B cell (primary cell): ENCODE data around the gene TTLL5. TPM values are rescaled to one million over a fixed set of nuclear protein-coding genes. Genes with fewer than 3 reads are reported as not detected.

Experiments
- ATAC-seq: fragments of 200-7000 bp; cut with Tn5 transposase; one replicate; pipeline ENCODE4 v1.10.0; 2021; ENCODE audit warnings: low read depth, mild to moderate bottlenecking, moderate number of reproducible peaks, moderate library complexity
- CTCF ChIA-PET: fragments of 350-600 bp; sonication (Branson Sonifier 250); formaldehyde crosslinking; loops from one replicate; lab custom pipeline; 2021; ENCODE audit warnings: antibody characterized with exemption, inconsistent platforms; lab: Charles Lee
- POLR2A ChIA-PET: fragments of 350-600 bp; sonication (Branson Sonifier 250); formaldehyde crosslinking; loops from one replicate; lab custom pipeline; 2021; ENCODE audit warnings: antibody characterized with exemption; lab: Charles Lee
- DNase-seq: peaks from one replicate; pipeline ENCODE4 v3.0.0; 2013
- H2AFZ ChIP-seq: 2 replicates; pipeline ENCODE4 v1.6.1; 2012; ENCODE audit warnings: mild to moderate bottlenecking, low read depth, low read length; ENCODE audit not compliant: insufficient read depth, poor library complexity, severe bottlenecking
- H3K27ac ChIP-seq, 2 donors: 1 replicate in 1 of 2; 2 replicates in 1 of 2; pipeline ENCODE4 v1.5.1; 2012 to 2013; ENCODE audit warnings: low read length in 2 of 2, mild to moderate bottlenecking in 2 of 2, moderate library complexity in 1 of 2
- H3K27me3 ChIP-seq, 4 experiments: fragments of 200-600 bp in 1 of 4; sonication (generic) in 1 of 4; replicated peaks in 1 of 4; 1 replicate in 2 of 4; 2 replicates in 2 of 4; pipeline versions ENCODE4 v1.6.1 to v1.7.0; 2013 to 2016; ENCODE audit warnings: low read length in 3 of 4, mild to moderate bottlenecking in 2 of 4, mixed read lengths in 1 of 4, moderate library complexity in 1 of 4; ENCODE audit not compliant: insufficient read depth in 4 of 4, control insufficient read depth in 3 of 4; ENCODE audit errors: control extremely low read depth in 1 of 4
- H3K36me3 ChIP-seq, 2 experiments: replicated peaks in 1 of 2; 1 replicate in 1 of 2; 2 replicates in 1 of 2; pipeline versions ENCODE4 v1.6.1 to v1.7.1; 2013; ENCODE audit warnings: low read length in 1 of 2; ENCODE audit not compliant: insufficient read depth in 2 of 2, control insufficient read depth in 1 of 2; ENCODE audit errors: control extremely low read depth in 1 of 2, extremely low read depth in 1 of 2
- H3K4me1 ChIP-seq, 2 donors: fragments of 200-600 bp in 1 of 2; sonication (generic) in 1 of 2; 1 replicate in 1 of 2; 2 replicates in 1 of 2; pipeline versions ENCODE4 v1.5.1 to v1.6.1; 2013 to 2017; ENCODE audit warnings: low read length in 2 of 2; ENCODE audit not compliant: control insufficient read depth in 2 of 2, insufficient read depth in 2 of 2
- H3K4me2 ChIP-seq: replicated peaks from 2 replicates; pipeline ENCODE3; 2012; ENCODE audit warnings: mild to moderate bottlenecking, low read depth, low read length; ENCODE audit not compliant: poor library complexity, severe bottlenecking
- H3K4me3 ChIP-seq, 5 experiments: fragments of 200-600 bp in 1 of 5; sonication (generic) in 1 of 5; 1 replicate in 3 of 5; 2 replicates in 2 of 5; pipeline versions ENCODE4 v1.5.1 to v1.7.0; 2011 to 2016; ENCODE audit warnings: low read length in 4 of 5, mild to moderate bottlenecking in 4 of 5, low read depth in 2 of 5, control low read depth in 1 of 5, moderate library complexity in 1 of 5; ENCODE audit not compliant: insufficient read depth in 1 of 5; ENCODE audit errors: control extremely low read depth in 1 of 5, extremely low read depth in 1 of 5
- H3K79me2 ChIP-seq: fragments of 200-600 bp; sonication (generic); one replicate; pipeline ENCODE4 v1.6.0; 2016; ENCODE audit warnings: low read length; ENCODE audit not compliant: control insufficient read depth, insufficient read depth
- H3K9ac ChIP-seq: fragments of 200-600 bp; sonication (generic); 2 replicates; pipeline ENCODE4 v1.6.1; 2017; ENCODE audit warnings: mild to moderate bottlenecking, low read length, moderate library complexity
- H3K9me3 ChIP-seq, 3 donors: one replicate each; pipeline versions ENCODE4 v1.6.1 to v1.7.1; 2013; ENCODE audit warnings: low read length in 2 of 3; ENCODE audit not compliant: control insufficient read depth in 2 of 3, insufficient read depth in 1 of 3; ENCODE audit errors: control extremely low read depth in 1 of 3
- H4K20me1 ChIP-seq: 2 replicates; pipeline ENCODE4 v1.6.0; 2012; ENCODE audit warnings: mild to moderate bottlenecking, low read length; ENCODE audit not compliant: insufficient read depth, control insufficient read depth, poor library complexity, severe bottlenecking
- H3K27ac Mint-ChIP-seq: one replicate; pipeline ENCODE4 v1.8.0; 2021; ENCODE audit warnings: mixed read lengths
- H3K27me3 Mint-ChIP-seq: one replicate; pipeline ENCODE4 v1.8.0; 2021; ENCODE audit warnings: mixed read lengths
- H3K4me1 Mint-ChIP-seq: one replicate; pipeline ENCODE4 v1.8.0; 2021; ENCODE audit warnings: mixed read lengths
- H3K4me3 Mint-ChIP-seq: one replicate; pipeline ENCODE4 v1.8.0; 2021; ENCODE audit warnings: mixed read lengths
- H3K9me3 Mint-ChIP-seq: one replicate; pipeline ENCODE4 v1.8.0; 2022; ENCODE audit warnings: mixed read lengths; ENCODE audit not compliant: insufficient read depth
- EZH2 ChIP-seq: IDR thresholded peaks from 2 replicates; pipeline ENCODE4 v1.6.1; 2012; ENCODE audit warnings: borderline replicate concordance, low read depth, mild to moderate bottlenecking, moderate library complexity, low read length; ENCODE audit not compliant: insufficient read depth, poor library complexity, severe bottlenecking
- WGBS: methylation state at CpG from one replicate; pipeline ENCODE4 v1.1.5; 2013; ENCODE audit warnings: missing lambda C conversion rate; ENCODE audit not compliant: insufficient coverage; 5-methylcytosine and 5-hydroxymethylcytosine counted together
- intact Hi-C: fragments of 100-400 bp; cut with micrococcal nuclease; formaldehyde crosslinking; loops from one replicate; pipeline ENCODE4 v1.10.0; 2022
- polyA plus RNA-seq: library from polyadenylated mRNA; depleted of rRNA; stranded (reverse); fragments of >200 nt; gene quantifications from 2 replicates; pipeline ENCODE4 v1.2.3, GENCODE V29; 2012
- total RNA-seq, 2 donors: library from RNA; stranded (reverse); fragments of 120-200 nt in 1 of 2; gene quantifications; 1 replicate in 1 of 2; 2 replicates in 1 of 2; pipeline versions ENCODE4 v1.2.3 to v1.2.4, GENCODE V29; 2013 to 2022
- TF ChIP-seq, protein P1 (sequence below): fragments of 200-600 bp; IDR thresholded peaks from one replicate; pipeline ENCODE4 v1.8.0; 2022; ENCODE audit warnings: antibody characterized with exemption, mild to moderate bottlenecking

The TTLL5 gene
- total and polyA plus RNA-seq, 2 donors (not counting 1 experiment from before 2014, with no cell fraction given), result 10.9 to 50.9 TPM

DNA sequence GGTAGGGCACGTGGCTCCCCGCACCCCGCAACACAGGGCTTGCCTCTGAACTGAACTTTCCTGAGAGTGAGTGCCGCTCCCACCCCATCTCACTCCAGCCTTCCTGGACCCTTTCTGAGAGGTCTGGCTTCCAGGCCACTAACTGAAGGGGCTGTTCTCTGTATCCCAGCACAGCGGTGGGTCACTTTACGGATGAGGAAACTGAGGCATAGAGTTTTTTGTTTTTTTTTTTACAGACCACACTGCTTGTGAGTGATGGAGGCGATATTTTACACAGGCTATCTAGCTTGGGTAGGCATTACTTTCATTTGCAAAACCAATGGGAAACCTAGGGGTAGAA is 321.9 kb downstream of the TTLL5 start:
- intact Hi-C loops, result loop anchor here (10.0 kb wide), 2 partner anchors 1342 to 1968 kb away; partner anchors contain the start of genes BBOF1, ENTPD5, GSTZ1 and POMT2
- H3K27ac Mint-ChIP-seq, result peak overlapping the region; percentile 70
- no peak for ATAC-seq
- CTCF ChIA-PET, result interaction anchor here (0.6 to 15.2 kb wide), 30 partner anchors 9 to 410 kb away, joined by 3 to 376 read pairs (median 4); partner anchors contain the start of gene FLVCR2
- Histone ChIP-seq H3K4me2 (peak overlapping the region; percentile 98), H3K4me1 (peaks cover 36 to 51% of the 10 kb centered on the region in 2 donors), H4K20me1 (no peaks in the 10 kb centered on the region), H3K4me3 (peak overlapping the region in 4 of 5 experiments; percentile 45 to 87 (median 78)), H3K9me3 (no peaks in the 10 kb centered on the region), H3K36me3 (no peaks in the 10 kb centered on the region), H3K79me2 (peaks cover 10% of the 10 kb centered on the region), H2AFZ (peak overlapping the region; percentile 98), H3K27me3 (no peaks in the 10 kb centered on the region), H3K9ac (peak overlapping the region; percentile 39), H3K27ac (no peak overlapping the region)
- 35% methylated on average over 4 of the region's 7 CpGs for WGBS
- H3K27me3 Mint-ChIP-seq, result no peaks in the 10 kb centered on the region
- POLR2A ChIA-PET, result interaction anchor here (0.8 to 1.1 kb wide), 2 partner anchors 77 to 225 kb away, joined by 3 read pairs; no protein-coding TSS in a partner anchor
- no peaks in the 10 kb centered on the region for H3K9me3 Mint-ChIP-seq
- no peak for DNase-seq
- TF ChIP-seq EZH2, result no peak
- TF ChIP-seq, protein P1, sequence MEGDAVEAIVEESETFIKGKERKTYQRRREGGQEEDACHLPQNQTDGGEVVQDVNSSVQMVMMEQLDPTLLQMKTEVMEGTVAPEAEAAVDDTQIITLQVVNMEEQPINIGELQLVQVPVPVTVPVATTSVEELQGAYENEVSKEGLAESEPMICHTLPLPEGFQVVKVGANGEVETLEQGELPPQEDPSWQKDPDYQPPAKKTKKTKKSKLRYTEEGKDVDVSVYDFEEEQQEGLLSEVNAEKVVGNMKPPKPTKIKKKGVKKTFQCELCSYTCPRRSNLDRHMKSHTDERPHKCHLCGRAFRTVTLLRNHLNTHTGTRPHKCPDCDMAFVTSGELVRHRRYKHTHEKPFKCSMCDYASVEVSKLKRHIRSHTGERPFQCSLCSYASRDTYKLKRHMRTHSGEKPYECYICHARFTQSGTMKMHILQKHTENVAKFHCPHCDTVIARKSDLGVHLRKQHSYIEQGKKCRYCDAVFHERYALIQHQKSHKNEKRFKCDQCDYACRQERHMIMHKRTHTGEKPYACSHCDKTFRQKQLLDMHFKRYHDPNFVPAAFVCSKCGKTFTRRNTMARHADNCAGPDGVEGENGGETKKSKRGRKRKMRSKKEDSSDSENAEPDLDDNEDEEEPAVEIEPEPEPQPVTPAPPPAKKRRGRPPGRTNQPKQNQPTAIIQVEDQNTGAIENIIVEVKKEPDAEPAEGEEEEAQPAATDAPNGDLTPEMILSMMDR, result no peak
- peaks cover 48% of the 10 kb centered on the region for H3K4me1 Mint-ChIP-seq
- H3K4me3 Mint-ChIP-seq, result peak overlapping the region; percentile 89

DNA sequence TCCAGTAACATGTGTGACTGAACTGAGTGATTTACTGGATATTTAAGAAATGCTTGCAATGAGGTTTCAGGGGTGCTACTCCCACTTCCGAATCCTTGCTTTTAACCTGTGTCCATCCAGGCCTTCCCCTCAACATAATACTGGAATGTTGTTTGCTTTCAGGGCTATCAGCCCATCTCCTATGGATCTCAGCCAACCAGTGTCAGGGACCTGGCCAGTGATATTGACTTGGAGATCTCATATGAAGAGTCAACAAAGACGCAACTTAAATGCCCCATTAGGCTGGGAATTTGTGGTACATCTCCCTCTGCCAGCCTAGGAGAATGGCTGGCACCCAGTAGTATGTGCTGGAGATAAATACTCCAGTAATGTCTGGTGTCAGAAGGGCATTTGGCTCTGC is 323.6 kb downstream of the TTLL5 start:
- intact Hi-C loops, result loop anchor here (1.0 to 10.0 kb wide), 5 partner anchors 167 to 1970 kb away; partner anchors contain the start of genes BBOF1, CIPC, ENTPD5 and ERG28
- Mint-ChIP-seq H3K9me3 (no peaks in the 10 kb centered on the region), H3K4me1 (peaks cover 32% of the 10 kb centered on the region), H3K27me3 (no peaks in the 10 kb centered on the region), H3K27ac (peak overlapping the region; percentile 37), H3K4me3 (peak overlapping the region; percentile 90)
- WGBS, result 100% methylated on average over 1 of the region's 2 CpGs
- no peak for DNase-seq
- POLR2A ChIA-PET, result no interaction called here
- TF ChIP-seq, protein P1, result no peak
- TF ChIP-seq EZH2, result no peak
- Histone ChIP-seq H3K36me3 (no peaks in the 10 kb centered on the region), H2AFZ (no peak overlapping the region), H3K4me1 (peaks cover 20 to 34% of the 10 kb centered on the region in 2 donors), H3K27me3 (no peaks in the 10 kb centered on the region), H3K79me2 (peaks cover 10% of the 10 kb centered on the region), H3K9me3 (no peaks in the 10 kb centered on the region), H3K4me3 (no peak overlapping the region), H3K9ac (no peak overlapping the region), H3K27ac (no peak overlapping the region), H4K20me1 (no peaks in the 10 kb centered on the region), H3K4me2 (no peak overlapping the region)
- CTCF ChIA-PET, result interaction anchor here (1.0 to 15.2 kb wide), 4 partner anchors 8 to 407 kb away, joined by 3 to 376 read pairs (median 100); no protein-coding TSS in a partner anchor
- ATAC-seq, result no peak
